ENCODE results near the gene ATAD2B. TPM values are rescaled to one million over a fixed set of nuclear protein-coding genes. Genes with fewer than 3 reads are reported as not detected.
A peak's percentile ranks its signal among the peaks of the same experiment; 100 is the strongest.
"Not testable (repeated sequence)": the region's sequence is repeated elsewhere in the genome, so short reads cannot be mapped to it uniquely, and the experiment has no call there.

Gene ATAD2B
- 10 to 100 TPM in 1 of 4 donors, 1 to 10 TPM in 3; 7.3 to 18.1 (median 7.7) TPM for total RNA-seq

GRCh38 chr2:23926750-23927571, at the start of gene ATAD2B:
ATAD2B (minus strand) TSS chr2:23927123; CDS start chr2:23926770, 353 bp downstream.
- TF ChIP-seq POLR2A (IDR thresholded peaks at IDR 0.05): peak; percentile 76 to 82
- peak; percentile 83 to 94 (median 93) for TF ChIP-seq CTCF (IDR thresholded peaks at IDR 0.05 in 4 of 5, conservative IDR thresholded peaks at IDR 0.05 in 1 of 5)
- H3K27ac ChIP-seq: peak within 1 kb of the TSS; percentile 92 to 94 (median 94)
- in situ Hi-C loops (cut with MboI; ENCODE audit: low sequenced_read_pairs in 4 of 4): loop anchor here in 2 of 4 donors (5.0 to 25.0 kb wide), 3 partner anchors 110 to 158 kb away; partner anchors contain the start of genes FKBP1B (in 1 of the 2), SF3B6 (in 1 of the 2), TP53I3 (in 1 of the 2) and WDCP (in 1 of the 2)
- DNase-seq (peak; percentile 77 to 90), ATAC-seq (peak; percentile 89 to 91)
- H3K36me3 ChIP-seq: peaks cover 0 to 12% of the 10 kb centered on the region in 2 donors
- H3K27me3 ChIP-seq: no peaks in the 10 kb centered on the region
- H3K4me1 ChIP-seq: peaks cover 27 to 31% of the 10 kb centered on the region in 2 donors
- intact Hi-C loops (cut with DNase I; ENCODE audit: low total_unique reads): loop anchor here (1.0 to 10.0 kb wide), 5 partner anchors 13 to 428 kb away; partner anchors contain the start of genes SF3B6, TP53I3, UBXN2A and WDCP
- H3K9me3 ChIP-seq: no peaks in the 10 kb centered on the region
- H3K4me3 ChIP-seq: peak within 1 kb of the TSS; percentile 81 to 93 (median 88)

DNA sequence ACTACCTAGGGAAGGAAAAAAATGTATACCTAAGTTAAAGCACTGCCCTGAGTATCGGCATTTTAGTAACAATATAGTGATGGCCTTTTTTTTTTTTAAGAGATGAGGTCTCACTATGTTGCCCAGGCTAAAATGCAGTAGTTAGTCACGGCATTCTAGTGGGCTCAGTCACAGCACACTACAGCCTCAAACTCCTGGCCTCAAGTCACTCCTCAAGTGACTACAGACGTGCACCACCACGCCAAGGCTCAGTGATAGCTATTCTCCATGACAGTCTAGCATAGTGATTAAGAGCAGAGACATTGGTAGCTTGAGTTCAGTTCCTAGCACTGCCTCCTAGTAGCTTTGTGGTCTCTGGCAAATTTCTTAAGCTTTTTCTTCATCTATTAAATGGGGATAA, 40.9 kb upstream of the ATAD2B start:
- DNase-seq (no peak), ATAC-seq (no peak)
- Histone ChIP-seq H3K9me3 (no peaks in the 10 kb centered on the region), H3K36me3 (peaks cover 0 to 4% of the 10 kb centered on the region in 2 donors), H3K4me1 (no peaks in the 10 kb centered on the region), H3K4me3 (no peak overlapping the region), H3K27me3 (no peaks in the 10 kb centered on the region), H3K27ac (no peak overlapping the region)
- in situ Hi-C loops (cut with MboI; ENCODE audit: low sequenced_read_pairs in 4 of 4): no loop called here
- intact Hi-C loops (cut with DNase I; ENCODE audit: low total_unique reads): no loop called here
- no peak for TF ChIP-seq POLR2A (IDR thresholded peaks at IDR 0.05)
- no peak for TF ChIP-seq CTCF (IDR thresholded peaks at IDR 0.05 in 4 of 5, conservative IDR thresholded peaks at IDR 0.05 in 1 of 5)

GRCh38 chr2:23954325-23955014, 27.5 kb upstream of the ATAD2B start:
- no peak for ATAC-seq

GRCh38 chr2:23953625-23954024, 26.7 kb upstream of the ATAD2B start:
- DNase-seq (no peak), ATAC-seq (no peak)
- Histone ChIP-seq H3K27me3 (no peaks in the 10 kb centered on the region), H3K36me3 (no peaks in the 10 kb centered on the region), H3K4me1 (no peaks in the 10 kb centered on the region), H3K9me3 (no peaks in the 10 kb centered on the region), H3K4me3 (no peak overlapping the region), H3K27ac (no peak overlapping the region)
- in situ Hi-C loops (cut with MboI; ENCODE audit: low sequenced_read_pairs in 4 of 4) (no loop called here), intact Hi-C loops (cut with DNase I; ENCODE audit: low total_unique reads) (no loop called here)
- TF ChIP-seq POLR2A (IDR thresholded peaks at IDR 0.05): no peak
- TF ChIP-seq CTCF (IDR thresholded peaks at IDR 0.05 in 4 of 5, conservative IDR thresholded peaks at IDR 0.05 in 1 of 5): no peak

More at GRCh38 chr2:23954325-23955014, 27.5 kb upstream of the ATAD2B start:
- intact Hi-C loops (cut with DNase I; ENCODE audit: low total_unique reads): no loop called here
- Histone ChIP-seq H3K27me3 (no peaks in the 10 kb centered on the region), H3K4me1 (no peaks in the 10 kb centered on the region), H3K4me3 (no peak overlapping the region), H3K9me3 (no peaks in the 10 kb centered on the region), H3K27ac (no peak overlapping the region), H3K36me3 (peaks cover 0 to 7% of the 10 kb centered on the region in 2 donors)
- no peak for DNase-seq
- in situ Hi-C loops (cut with MboI; ENCODE audit: low sequenced_read_pairs in 4 of 4): no loop called here
- TF ChIP-seq POLR2A (IDR thresholded peaks at IDR 0.05) (no peak), CTCF (IDR thresholded peaks at IDR 0.05 in 4 of 5, conservative IDR thresholded peaks at IDR 0.05 in 1 of 5) (no peak)

DNA sequence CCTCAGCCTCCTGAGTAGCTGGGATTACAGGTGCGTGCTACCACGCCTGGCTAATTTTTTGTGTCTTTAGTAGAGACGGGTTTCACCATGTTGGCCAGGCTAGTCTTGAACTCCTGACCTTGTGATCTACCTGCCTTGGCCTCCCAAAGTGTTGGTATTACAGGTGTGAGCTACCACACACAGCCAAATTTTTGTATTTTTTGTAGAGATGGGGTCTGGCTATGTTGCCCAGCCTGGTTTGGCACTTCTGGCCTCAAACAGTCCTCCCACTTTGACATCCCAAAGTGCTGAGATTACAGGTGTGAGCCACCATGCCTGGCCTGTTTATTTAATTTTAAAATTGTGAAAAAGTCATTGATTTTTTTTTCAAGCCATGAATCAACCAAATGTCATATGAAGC, 25.6 kb upstream of the ATAD2B start:
- in situ Hi-C loops (cut with MboI; ENCODE audit: low sequenced_read_pairs in 4 of 4); H3K4me3 ChIP-seq; ATAC-seq; H3K9me3 ChIP-seq; intact Hi-C loops (cut with DNase I; ENCODE audit: low total_unique reads); H3K4me1 ChIP-seq; H3K27me3 ChIP-seq; H3K36me3 ChIP-seq; DNase-seq; H3K27ac ChIP-seq: not testable (repeated sequence)

All from gastrocnemius medialis (tissue), 4 donors.